Activated CD4-positive, CD25-positive, alpha-beta regulatory T cell treated with anti-CD3 and anti-CD28 coated beads, Interleukin-2, amount 50 U/mL, for 24 hours (primary cell): ENCODE results near the gene PLCH2.

Source experiments
- ATAC-seq, 2 donors: fragments of 150-1000 bp; cut with Tn5 transposase; one replicate each; pipeline ENCODE4 v1.10.0; 2021; ENCODE audit warnings: mild to moderate bottlenecking in 1 of 2, moderate library complexity in 1 of 2

Gene PLCH2

DNA sequence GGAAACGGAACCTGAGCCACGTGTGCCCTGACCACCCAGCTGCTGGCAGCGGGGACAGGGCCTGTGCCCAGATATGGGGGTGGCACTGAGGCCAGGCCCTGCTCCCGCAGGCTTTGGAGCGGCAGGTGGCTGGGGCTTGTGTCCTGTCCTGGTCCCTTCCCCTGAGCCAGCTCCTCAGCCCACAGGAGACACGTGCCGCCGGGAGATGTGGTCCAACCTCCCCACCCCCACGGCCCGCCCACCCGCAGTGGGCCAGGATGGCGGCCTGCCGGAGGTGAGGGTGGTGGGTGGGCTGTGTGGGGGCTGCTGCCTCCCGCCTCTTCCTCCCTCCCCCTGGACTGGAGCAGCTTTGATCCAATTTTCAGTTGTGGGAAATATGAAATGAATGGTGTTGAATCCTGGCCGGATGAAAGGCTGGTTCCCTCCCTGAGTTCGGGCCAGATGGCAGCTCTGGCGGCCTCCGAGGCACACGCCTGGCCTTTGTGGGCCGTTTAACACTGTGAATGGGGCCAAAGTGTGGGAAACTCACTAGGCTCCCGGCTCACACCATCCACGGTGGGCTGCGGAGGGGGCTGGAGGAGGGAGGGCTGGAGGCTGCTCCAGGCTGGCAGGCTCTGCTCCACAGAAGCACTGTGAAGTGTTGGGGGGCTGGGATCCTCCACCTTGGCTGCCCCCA, 56.5 kb downstream of the PLCH2 start:
- no peak for ATAC-seq

DNA sequence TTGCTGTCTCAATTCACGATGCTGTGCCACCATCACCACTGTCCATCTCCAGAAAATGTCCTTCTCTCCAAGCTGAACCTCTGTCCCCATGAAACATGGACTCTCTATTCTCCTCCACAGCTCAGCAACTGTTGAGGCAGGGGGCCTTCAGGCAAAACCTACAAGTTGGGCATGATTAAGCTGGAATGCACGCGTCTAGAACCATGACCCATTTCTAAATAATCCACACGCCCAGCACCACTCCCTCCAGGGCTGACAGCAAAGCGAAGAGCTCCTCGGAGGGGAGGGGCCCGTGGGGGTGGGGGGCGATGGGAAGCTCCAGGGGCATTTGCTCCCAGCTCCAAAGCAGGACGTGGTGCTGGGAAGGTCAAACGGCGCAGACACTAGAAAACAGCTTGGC, 57.3 kb downstream of the PLCH2 start:
- no peak for ATAC-seq

DNA sequence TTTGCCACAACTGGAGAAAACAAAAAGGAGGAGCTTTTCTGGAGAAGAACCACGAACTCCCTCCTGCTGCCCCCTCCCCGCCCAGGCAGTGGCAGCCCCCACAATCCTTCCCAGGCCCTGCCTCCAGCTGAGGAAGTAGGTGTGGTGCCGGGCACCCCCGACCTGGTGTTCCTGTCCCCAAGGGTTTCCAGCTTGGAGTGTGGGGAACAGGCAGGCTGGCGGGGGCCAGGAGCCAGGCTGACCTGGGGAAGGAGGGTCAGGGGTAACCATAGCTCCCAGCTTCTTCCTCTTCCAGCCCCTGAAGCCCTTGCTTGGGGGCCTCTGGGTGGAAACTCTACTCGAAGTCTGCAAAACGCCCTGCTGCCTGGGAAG, 58.2 kb downstream of the PLCH2 start:
- no peak for ATAC-seq

GRCh38 chr1:2534687-2535441, 58.8 kb downstream of the PLCH2 start:
- ATAC-seq = no peak

DNA sequence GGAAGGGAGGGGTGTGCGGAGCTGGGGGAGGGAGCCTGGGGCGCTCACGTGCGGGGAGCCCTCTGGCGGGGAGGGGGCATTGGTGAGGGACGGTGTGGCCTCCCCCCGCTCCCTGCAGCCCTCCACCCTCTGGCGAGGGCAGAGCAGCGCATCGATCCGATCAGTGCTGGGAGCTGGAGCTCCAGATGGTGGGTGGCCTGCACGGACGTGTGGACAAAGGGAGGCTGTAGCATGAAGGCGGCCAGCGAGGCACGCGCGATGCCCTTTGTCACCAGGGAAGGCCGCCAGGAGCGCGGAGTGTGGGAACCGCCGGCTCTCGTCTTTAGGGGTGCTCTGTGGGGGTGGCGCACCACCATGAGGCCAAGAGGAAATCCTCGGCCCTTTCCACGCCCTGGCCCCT, 59.4 kb downstream of the PLCH2 start:
- ATAC-seq = no peak

- no peak for ATAC-seq
These were observed 59.9 kb downstream of the PLCH2 start for GRCh38 chr1:2535981-2536380.

DNA sequence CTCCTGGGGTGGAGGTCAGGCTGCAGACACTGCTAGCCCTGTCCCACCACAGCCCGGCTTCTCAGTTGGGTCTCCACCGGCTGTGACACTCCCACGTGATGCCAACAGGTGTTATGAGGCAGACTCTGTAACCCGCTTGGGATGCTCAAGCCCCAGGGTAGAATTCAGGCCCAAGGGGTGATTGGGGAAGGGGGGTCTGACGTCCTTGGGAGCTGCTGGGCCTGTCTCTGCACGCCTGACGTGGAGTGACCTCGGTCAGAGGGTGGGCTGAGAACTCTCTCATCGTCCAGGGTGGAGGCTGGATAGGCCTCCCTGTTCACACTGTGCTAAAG, 61.7 kb downstream of the PLCH2 start:
- ATAC-seq = no peak

GRCh38 chr1:2538376-2538775, 62.3 kb downstream of the PLCH2 start:
- no peak for ATAC-seq

GRCh38 chr1:2538872-2539271, 62.8 kb downstream of the PLCH2 start:
- ATAC-seq = no peak

- ATAC-seq = peak in 1 of 2 donors; percentile 31
These were observed 63.3 kb downstream of the PLCH2 start for GRCh38 chr1:2539312-2539907.

DNA sequence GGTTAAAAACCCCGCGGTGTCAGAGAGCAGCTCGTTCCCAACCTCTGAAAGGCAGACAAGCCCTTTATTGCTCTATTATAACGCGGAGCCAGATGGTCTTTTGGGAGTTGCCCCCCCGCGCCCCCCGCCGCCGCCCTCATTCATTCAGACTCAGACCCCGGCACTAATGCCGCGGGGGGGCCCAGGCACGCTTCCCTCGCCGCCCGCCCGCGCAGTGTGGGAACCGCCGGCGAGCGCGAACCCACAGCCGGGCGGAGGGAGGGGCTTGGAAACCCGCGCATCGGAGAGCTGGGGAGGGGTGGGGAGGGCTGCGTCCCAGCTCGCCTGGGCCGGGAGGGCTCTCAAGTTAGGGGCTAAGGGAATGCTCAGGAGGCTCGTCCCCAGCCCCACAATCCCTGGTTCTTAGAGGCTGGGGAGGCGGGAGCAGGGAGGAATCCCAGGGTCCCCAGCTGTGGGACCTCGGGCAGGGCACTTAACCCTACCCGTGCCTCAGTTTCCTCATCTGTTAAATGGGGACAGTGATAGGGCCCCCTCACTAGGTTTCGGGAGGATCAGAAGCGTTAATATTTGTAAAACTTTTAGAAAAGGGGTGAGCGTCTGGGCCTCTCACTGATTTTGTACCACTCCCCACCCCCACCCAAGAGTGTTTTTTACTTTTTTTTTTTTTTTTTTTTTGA, 64.9 kb downstream of the PLCH2 start:
- no peak for ATAC-seq

DNA sequence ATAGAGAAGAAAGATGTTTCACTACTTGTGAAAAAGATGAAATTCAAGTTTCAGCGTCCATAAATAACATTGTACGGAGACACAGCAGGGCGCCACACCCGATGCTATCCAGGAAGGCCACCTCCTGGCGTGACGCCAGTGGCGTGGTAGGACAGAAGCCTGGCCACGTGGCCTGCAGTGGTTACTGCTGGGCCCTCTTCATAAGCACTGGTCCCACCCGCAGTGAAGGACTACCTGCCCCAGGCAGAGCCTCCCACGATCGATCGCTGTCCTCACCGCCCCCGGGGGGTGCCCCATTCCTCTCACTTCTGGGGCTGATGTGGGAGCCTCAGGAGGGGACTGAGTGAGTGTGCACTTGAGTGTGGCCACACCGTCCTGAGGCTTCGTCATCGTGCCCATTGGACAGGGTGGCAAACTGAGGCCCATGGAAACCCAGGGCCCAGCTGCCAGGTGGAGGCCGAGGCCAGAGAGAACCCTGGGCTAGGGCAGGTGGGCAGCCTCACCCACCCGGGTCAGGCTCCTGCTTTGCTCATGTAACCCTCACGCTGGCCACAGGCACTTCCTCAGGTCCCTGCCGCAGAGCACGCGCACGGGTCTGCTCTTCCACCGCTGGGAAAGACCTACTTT, 65.6 kb downstream of the PLCH2 start:
- no peak for ATAC-seq

DNA sequence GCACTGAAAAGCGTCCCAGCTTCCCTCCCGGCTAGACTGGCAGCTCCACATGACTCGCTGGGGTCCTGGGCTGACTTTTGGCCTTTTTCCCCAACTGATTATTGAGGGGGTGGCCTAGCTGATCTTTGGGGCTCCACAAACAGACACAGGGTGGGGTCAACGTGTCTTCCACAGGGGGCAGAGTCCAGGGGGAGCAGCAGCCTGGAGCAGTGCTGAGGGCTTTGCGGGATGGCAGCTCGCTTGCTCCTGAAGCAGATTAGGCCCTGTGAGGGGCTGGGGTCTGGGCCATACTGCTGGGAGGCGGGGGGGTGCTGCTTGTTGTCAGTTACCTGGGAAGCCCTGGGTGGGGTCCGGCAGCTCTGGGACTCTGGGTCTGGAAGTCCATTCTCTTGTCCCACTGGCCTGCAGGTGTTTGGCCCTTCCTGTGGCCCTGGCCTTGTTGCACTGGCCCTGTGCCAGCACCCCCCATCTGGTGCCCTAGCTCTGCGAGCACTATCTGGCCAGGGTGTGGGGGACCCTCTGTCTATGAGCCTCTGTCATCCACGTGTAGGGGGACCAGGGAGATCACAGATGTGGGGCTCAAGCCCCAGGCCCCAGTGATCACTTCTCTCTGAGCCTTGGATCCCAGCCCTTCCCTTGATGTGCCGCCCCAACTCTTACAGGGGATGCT, 66.3 kb downstream of the PLCH2 start:
- ATAC-seq = no peak

DNA sequence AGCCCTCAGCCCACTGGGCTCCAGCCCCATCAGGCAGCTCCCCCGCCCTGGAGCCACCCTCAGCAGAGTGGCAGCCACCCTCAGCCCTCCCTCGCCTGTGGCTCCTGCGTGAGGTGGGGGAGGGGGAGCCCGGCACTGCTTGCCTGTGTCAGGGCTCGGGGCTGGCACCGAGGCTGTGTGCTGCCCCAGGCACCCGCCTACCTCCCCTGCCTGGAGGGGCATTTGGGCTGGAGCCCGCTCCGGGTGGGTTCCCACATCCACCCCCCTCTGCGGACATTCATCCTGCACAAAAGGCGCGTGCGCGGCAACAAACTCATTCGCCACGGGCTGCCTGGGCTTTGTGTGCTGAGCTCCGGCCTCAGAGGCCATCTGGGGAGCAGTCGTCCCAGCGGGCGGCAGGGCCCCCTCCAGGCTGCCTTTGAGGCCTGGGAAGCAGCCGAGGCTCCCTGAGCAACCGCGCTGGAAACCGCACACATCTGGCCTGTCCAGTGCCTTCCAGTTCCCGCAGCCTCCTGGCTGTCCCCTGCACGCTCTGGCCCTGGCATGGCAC, 67.5 kb downstream of the PLCH2 start:
- no peak for ATAC-seq

DNA sequence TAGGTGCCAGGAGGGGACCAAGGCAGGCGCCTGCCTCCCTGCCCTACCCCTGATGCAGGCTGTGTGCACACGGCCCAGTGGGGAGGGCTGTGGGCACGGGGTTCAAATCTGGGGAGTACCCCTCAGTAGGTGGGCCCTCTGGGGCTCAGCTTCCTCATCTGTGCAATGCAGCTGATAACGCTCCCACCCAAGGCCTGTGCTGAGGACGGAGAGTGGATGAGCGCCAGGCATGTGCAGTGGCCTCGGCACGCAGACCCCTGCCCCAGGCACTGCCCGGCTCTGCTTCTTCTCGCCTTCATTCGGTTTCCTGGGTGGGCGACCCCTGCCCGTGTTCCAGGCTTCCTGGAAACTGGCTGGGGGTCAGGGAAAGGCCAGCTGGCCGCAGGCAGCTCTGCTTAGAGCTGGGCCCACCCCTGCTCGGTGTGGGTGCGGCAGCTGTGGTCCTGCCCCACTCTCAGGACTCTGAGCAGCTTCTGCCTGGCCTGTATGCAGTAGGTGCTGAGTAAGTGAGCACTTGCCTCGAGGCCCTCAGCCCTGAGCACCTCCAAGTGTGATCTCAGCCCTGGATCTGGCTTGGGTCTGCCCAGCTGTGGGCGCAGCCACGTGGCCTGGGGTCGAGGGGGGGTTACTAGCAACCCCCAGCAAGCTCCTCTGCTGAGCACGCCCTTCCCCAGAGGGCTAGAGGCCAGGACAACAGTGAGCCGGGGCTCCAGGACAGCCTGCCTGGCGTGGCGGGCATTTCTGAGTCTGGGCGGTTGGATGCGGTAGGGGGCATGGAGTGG, 68.2 kb downstream of the PLCH2 start:
- no peak for ATAC-seq

GRCh38 chr1:2544875-2545640, 69.0 kb downstream of the PLCH2 start:
- no peak for ATAC-seq

- peak; percentile 46 to 47 for ATAC-seq
These were observed 69.8 kb downstream of the PLCH2 start for GRCh38 chr1:2545754-2546514.

DNA sequence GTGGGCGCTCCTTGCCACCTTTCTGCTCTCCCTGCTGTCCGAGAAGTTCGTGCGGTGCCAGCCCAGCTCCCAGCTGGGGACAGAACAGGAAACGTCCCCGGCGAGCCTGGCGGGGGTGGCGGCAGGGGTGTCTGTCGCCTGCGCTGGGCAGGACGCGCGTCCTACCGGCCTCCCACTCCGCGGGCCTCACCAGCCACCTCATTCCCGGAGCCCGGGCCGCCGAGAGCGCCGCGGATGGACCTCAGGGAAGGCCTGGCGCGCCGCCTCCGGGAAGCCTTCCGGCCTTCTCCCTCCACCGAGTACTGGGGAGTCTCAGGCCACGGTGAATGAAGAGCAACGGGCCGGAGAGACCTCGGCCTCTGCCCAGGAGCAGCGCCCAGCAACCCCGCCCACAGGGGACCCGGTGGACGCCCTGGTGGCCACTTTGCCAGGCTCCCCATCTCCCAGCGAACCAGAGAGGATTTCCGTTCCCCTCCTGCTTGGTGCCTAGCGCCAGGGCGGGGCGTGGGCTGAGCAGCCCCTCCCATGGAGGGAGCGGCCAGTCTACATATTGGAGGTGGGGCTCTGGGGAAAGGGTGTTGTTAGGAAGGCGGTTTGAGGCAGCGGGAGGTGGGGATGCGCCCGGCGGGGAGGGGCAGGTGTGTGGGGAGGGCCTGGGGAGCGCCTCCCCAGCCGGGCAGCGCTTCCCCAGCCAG, 70.6 kb downstream of the PLCH2 start:
- ATAC-seq = peak; percentile 44 to 57
